Upper lobe of left lung (tissue), 4 donors: ENCODE measurements around the gene SACS.

Source experiments
- CTCF ChIP-seq, 6 experiments: fragments of 450-650 bp in 4 of 6; fragments of 200-600 bp in 2 of 6; sonication (generic) in 2 of 6; IDR thresholded peaks; one replicate each; pipeline ENCODE4 v1.5.1; 2016 to 2019; ENCODE audit warnings: antibody characterized with exemption in 6 of 6
- EP300 ChIP-seq, 4 donors: sonication (generic); formaldehyde crosslinking; IDR thresholded peaks; one replicate each; pipeline ENCODE4 v1.5.1; 2017; ENCODE audit warnings: antibody characterized with exemption in 4 of 4, control low read depth in 2 of 4

GRCh38 chr13:23467932-23468278, 34.4 kb upstream of the SACS start:
- TF ChIP-seq CTCF (IDR thresholded peaks at IDR 0.05): no peak
- TF ChIP-seq EP300 (IDR thresholded peaks at IDR 0.05): no peak
